T-helper 2 cell treated with Interferon-gamma antibody and Interleukin-4, amounts not matched to agents 5 μg/mL and 100 μg/mL, for 36 hours (primary cell): Measurements from ENCODE around the gene ANKS1B.

ENCODE experiments used
- DNase-seq: peaks from one replicate; pipeline ENCODE4 v3.0.0; 2021; ENCODE audit warnings: low spot score
- H3K27ac Mint-ChIP-seq: one replicate; pipeline ENCODE4 v1.8.0; 2021; ENCODE audit warnings: mild to moderate bottlenecking, mixed read lengths
- H3K27me3 Mint-ChIP-seq: one replicate; pipeline ENCODE4 v1.8.0; 2021; ENCODE audit warnings: low read depth, mixed read lengths
- H3K36me3 Mint-ChIP-seq: one replicate; pipeline ENCODE4 v1.8.0; 2021; ENCODE audit warnings: low read depth, mixed read lengths
- H3K4me1 Mint-ChIP-seq: one replicate; pipeline ENCODE4 v1.8.0; 2021; ENCODE audit warnings: low read depth, mixed read lengths
- H3K4me3 Mint-ChIP-seq: one replicate; pipeline ENCODE4 v1.8.0; 2022; ENCODE audit warnings: mild to moderate bottlenecking, moderate library complexity, mixed read lengths
- H3K9me3 Mint-ChIP-seq: one replicate; pipeline ENCODE4 v1.8.0; 2021; ENCODE audit warnings: mixed read lengths

ANKS1B gene

DNA sequence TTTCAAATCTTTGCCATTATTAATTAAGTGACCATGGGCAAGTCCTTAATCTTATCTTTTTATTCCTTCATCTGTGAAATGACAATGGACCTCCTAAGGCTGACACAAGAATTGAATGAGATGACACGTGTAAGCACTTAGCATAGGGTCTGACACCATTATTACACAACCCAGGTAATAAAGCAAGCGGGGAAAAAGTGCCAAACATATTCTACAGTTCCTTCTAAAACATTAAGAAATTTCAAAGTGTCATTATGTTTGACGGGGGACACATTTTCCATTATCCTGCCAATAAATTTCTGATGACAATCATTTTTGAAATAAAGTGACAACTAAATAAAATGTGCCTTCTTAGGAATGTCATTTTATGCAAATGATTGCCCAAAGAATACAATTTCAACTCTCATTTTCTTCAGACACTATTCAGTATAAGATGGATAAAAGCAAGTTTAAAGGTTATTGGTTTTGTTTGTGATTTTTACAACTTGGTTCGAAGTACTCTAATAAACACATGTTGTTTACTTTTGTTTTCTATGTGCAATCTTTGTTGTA is 3.0 kb downstream of the ANKS1B start:
- Mint-ChIP-seq H3K36me3 (no peaks in the 10 kb centered on the region), H3K9me3 (no peaks in the 10 kb centered on the region), H3K27me3 (peaks cover 63% of the 10 kb centered on the region), H3K4me1 (peaks cover 5% of the 10 kb centered on the region), H3K4me3 (no peak overlapping the region), H3K27ac (no peak overlapping the region)
- DNase-seq, result no peak

DNA sequence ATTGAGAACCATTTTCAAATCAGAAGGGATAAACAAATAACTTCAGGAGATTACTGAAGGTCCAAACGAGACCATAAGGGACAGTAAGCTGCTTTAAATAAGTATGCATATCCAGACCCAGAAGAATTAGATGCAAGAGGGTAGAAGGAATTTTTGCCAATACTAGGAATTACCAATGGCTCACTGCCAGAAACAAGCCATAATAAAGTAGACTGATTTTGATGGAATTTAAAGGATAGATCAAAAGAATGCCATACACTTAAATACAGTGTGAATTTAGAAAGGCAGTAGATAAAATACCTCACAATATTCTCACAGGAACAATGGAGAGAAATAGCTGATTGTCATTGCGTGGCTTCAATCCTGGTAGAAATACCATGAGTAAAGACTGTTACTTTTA is 5.3 kb downstream of the ANKS1B start:
- no peak for DNase-seq
- Mint-ChIP-seq H3K27me3 (peaks cover 49% of the 10 kb centered on the region), H3K27ac (no peak overlapping the region), H3K9me3 (no peaks in the 10 kb centered on the region), H3K4me3 (no peak overlapping the region), H3K4me1 (no peaks in the 10 kb centered on the region), H3K36me3 (no peaks in the 10 kb centered on the region)

GRCh38 chr12:99978152-99978551 is 6.6 kb downstream of the ANKS1B start:
- Mint-ChIP-seq H3K36me3 (no peaks in the 10 kb centered on the region), H3K4me1 (no peaks in the 10 kb centered on the region), H3K9me3 (no peaks in the 10 kb centered on the region), H3K4me3 (no peak overlapping the region), H3K27ac (no peak overlapping the region), H3K27me3 (peaks cover 38% of the 10 kb centered on the region)
- no peak for DNase-seq

DNA sequence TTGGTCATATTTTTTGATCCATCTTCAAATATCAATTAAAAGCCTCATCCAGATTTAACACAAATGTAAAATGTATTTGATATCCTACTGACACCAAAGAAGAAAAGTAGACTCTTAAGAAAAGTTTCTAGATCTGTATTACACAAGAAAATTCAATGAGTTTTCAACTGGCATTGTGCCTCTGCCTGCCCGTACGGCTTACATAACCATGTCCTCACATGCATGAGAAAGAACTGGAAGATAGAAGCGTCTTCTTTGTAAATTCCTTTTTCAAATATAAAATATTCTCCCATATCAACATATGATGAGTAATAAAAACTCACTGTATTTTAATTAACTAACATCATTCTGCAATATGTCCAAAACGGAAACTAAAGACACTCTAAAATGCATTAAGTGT is 7.2 kb downstream of the ANKS1B start:
- Mint-ChIP-seq H3K9me3 (no peaks in the 10 kb centered on the region), H3K27ac (no peak overlapping the region), H3K4me3 (no peak overlapping the region), H3K4me1 (no peaks in the 10 kb centered on the region), H3K27me3 (peaks cover 33% of the 10 kb centered on the region), H3K36me3 (no peaks in the 10 kb centered on the region)
- DNase-seq, result no peak

DNA sequence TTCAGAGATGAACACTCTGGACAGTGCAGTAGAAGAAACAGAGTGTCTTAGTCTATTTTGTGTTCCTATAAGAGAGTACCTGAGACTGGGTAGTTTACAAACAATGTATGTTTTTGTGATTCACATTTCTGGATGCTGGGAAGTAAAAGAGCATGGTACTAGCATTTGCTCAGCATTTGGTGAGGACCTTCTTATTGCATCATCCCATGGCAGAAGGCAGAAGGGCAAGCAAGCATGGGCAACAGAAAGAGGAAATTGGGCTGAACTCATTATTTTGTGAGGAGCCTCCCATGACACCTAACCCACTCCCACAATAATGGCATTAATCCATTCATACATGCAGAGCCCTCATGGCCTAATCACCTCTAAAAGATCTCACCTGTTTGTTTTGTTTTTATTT is 8.0 kb downstream of the ANKS1B start:
- Mint-ChIP-seq H3K4me3 (no peak overlapping the region), H3K36me3 (no peaks in the 10 kb centered on the region), H3K4me1 (no peaks in the 10 kb centered on the region), H3K27ac (no peak overlapping the region), H3K9me3 (no peaks in the 10 kb centered on the region), H3K27me3 (peaks cover 29% of the 10 kb centered on the region)
- DNase-seq, result no peak

GRCh38 chr12:99975321-99975720 is 9.4 kb downstream of the ANKS1B start:
- Mint-ChIP-seq H3K36me3 (no peaks in the 10 kb centered on the region), H3K4me1 (no peaks in the 10 kb centered on the region), H3K9me3 (no peaks in the 10 kb centered on the region), H3K27ac (no peak overlapping the region), H3K27me3 (peaks cover 17% of the 10 kb centered on the region), H3K4me3 (no peak overlapping the region)
- no peak for DNase-seq

GRCh38 chr12:99974146-99974545 is 10.6 kb downstream of the ANKS1B start:
- peaks cover 12% of the 10 kb centered on the region for H3K27me3 Mint-ChIP-seq
- no peaks in the 10 kb centered on the region for H3K36me3 Mint-ChIP-seq
- no peak overlapping the region for H3K27ac Mint-ChIP-seq
- no peaks in the 10 kb centered on the region for H3K9me3 Mint-ChIP-seq
- no peak for DNase-seq
- H3K4me3 Mint-ChIP-seq, result no peak overlapping the region
- H3K4me1 Mint-ChIP-seq, result no peaks in the 10 kb centered on the region

- no peak overlapping the region for H3K27ac Mint-ChIP-seq
- no peak overlapping the region for H3K4me3 Mint-ChIP-seq
- no peaks in the 10 kb centered on the region for H3K36me3 Mint-ChIP-seq
- no peak for DNase-seq
- H3K27me3 Mint-ChIP-seq, result no peaks in the 10 kb centered on the region
- no peaks in the 10 kb centered on the region for H3K9me3 Mint-ChIP-seq
- no peaks in the 10 kb centered on the region for H3K4me1 Mint-ChIP-seq
These were observed 18.3 kb downstream of the ANKS1B start for GRCh38 chr12:99966429-99966828.

DNA sequence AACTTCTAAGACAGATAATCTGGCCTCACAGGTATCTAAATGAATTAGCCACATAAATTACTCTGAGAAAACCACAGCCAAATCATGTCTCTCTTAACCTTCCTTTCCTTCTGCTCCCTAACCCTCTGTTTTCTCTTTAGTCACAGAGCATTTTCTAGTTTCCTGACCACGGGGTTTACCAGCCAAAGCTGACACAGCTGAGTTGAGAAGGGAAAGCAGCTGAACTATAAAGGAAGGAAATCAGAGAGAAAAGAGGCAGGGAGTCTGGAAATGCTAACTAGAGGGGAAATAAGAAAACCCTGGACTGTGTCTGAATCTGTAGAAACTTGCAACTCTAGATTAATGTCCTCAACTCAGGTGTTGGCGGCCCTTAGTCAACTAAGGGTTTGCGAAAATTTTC is 24.4 kb downstream of the ANKS1B start:
- DNase-seq, result no peak
- Mint-ChIP-seq H3K4me3 (no peak overlapping the region), H3K4me1 (no peaks in the 10 kb centered on the region), H3K9me3 (no peaks in the 10 kb centered on the region), H3K27me3 (no peaks in the 10 kb centered on the region), H3K27ac (no peak overlapping the region), H3K36me3 (no peaks in the 10 kb centered on the region)

- no peak for DNase-seq
- H3K4me1 Mint-ChIP-seq, result no peaks in the 10 kb centered on the region
These were observed 25.1 kb downstream of the ANKS1B start for GRCh38 chr12:99959549-99960170.

DNA sequence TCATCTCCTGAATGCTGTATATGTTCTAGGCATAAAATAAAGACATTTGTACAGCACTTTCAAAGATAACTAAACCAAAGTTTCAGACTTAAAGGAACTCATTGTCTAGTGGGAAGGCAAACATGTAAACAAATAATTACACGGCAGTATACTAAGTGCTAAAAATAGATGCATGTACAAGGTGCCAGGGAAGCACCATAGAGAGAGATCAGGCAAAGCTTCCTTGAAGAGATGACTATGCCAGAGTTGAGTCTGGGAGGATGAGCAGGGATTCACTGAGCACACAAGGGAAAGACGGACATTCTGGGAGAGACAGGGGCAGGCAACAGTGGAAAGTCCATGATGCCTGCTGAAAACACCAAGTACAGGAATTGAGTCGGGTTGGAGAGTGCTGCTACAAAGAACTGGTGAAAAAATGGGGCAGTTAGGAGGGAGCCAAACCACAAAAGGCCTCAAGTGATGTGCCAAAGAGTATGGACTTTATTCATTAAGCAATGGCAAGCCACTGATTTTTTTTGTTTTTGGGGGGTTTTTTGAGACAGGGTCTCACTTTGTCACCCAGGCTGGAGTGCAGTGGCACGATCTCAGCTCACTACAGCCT is 26.8 kb downstream of the ANKS1B start:
- H3K4me1 Mint-ChIP-seq, result no peaks in the 10 kb centered on the region
- peaks cover 2% of the 10 kb centered on the region for H3K27me3 Mint-ChIP-seq
- DNase-seq, result no peak
- H3K4me3 Mint-ChIP-seq, result no peak overlapping the region
- no peaks in the 10 kb centered on the region for H3K36me3 Mint-ChIP-seq
- H3K27ac Mint-ChIP-seq, result no peak overlapping the region
- H3K9me3 Mint-ChIP-seq, result no peaks in the 10 kb centered on the region

More at GRCh38 chr12:99959549-99960170, 25.1 kb downstream of the ANKS1B start:
- Mint-ChIP-seq H3K27ac (no peak overlapping the region), H3K27me3 (no peaks in the 10 kb centered on the region), H3K9me3 (no peaks in the 10 kb centered on the region), H3K36me3 (no peaks in the 10 kb centered on the region), H3K4me3 (no peak overlapping the region)

DNA sequence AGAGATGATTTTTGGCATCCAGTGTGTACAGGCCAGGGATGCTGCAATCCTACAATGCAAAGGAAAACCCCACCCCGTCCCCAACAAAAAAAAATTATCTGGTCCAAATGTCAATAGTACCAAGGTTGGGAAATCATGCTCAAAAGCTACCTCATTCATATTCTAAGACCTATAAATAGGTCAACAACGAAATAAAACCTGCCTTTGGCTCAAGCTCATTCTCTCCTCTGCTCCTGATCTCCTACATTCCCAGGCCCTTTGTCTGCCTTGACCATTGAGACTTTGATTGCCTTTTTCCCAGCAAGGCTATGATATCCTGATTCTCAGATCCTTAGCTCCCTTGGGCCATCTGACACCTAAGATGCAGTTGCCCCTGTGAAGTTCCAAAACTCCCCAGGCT is 30.0 kb downstream of the ANKS1B start:
- no peak for DNase-seq
- Mint-ChIP-seq H3K36me3 (no peaks in the 10 kb centered on the region), H3K27ac (no peak overlapping the region), H3K4me1 (no peaks in the 10 kb centered on the region), H3K9me3 (no peaks in the 10 kb centered on the region), H3K4me3 (no peak overlapping the region), H3K27me3 (peaks cover 2% of the 10 kb centered on the region)

DNA sequence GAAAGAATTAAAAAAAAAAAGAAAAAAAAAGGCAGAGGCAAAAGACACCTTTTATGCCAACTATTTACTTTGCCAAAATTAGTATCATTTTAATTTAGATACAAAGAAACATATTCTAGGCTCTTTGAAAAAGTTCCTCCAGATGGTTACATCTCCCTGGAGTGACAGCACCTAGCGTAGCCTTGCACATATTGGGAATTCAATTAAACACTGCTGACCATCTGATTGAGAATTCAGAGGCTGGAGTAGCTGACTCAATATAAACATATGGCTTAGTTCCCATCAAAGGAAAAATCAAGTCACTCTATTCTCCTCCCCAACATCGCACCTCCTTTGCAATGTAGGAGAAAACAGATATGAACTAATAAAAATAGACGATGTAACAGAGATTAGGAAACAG is 36.4 kb downstream of the ANKS1B start:
- H3K4me1 Mint-ChIP-seq, result no peaks in the 10 kb centered on the region

GRCh38 chr12:99946131-99946530 is 38.6 kb downstream of the ANKS1B start:
- H3K27ac Mint-ChIP-seq, result no peak overlapping the region
- H3K9me3 Mint-ChIP-seq, result no peaks in the 10 kb centered on the region
- H3K4me1 Mint-ChIP-seq, result no peaks in the 10 kb centered on the region
- no peak for DNase-seq
- no peak overlapping the region for H3K4me3 Mint-ChIP-seq
- no peaks in the 10 kb centered on the region for H3K36me3 Mint-ChIP-seq
- H3K27me3 Mint-ChIP-seq, result peaks cover 3% of the 10 kb centered on the region

More for the DNA sequence above, 36.4 kb downstream of the ANKS1B start:
- no peaks in the 10 kb centered on the region for H3K36me3 Mint-ChIP-seq
- no peak overlapping the region for H3K27ac Mint-ChIP-seq
- no peak for DNase-seq
- peaks cover 3% of the 10 kb centered on the region for H3K27me3 Mint-ChIP-seq
- no peaks in the 10 kb centered on the region for H3K9me3 Mint-ChIP-seq
- no peak overlapping the region for H3K4me3 Mint-ChIP-seq

- H3K4me3 Mint-ChIP-seq, result no peak overlapping the region
- H3K27ac Mint-ChIP-seq, result no peak overlapping the region
- no peaks in the 10 kb centered on the region for H3K36me3 Mint-ChIP-seq
- DNase-seq, result no peak
- H3K27me3 Mint-ChIP-seq, result no peaks in the 10 kb centered on the region
- H3K4me1 Mint-ChIP-seq, result no peaks in the 10 kb centered on the region
- no peaks in the 10 kb centered on the region for H3K9me3 Mint-ChIP-seq
These were observed 49.1 kb downstream of the ANKS1B start for GRCh38 chr12:99935608-99936007.
